Body of pancreas (tissue), 4 donors: Measurements from ENCODE around the gene CLEC2D.
"Not testable (repeated sequence)": the region's sequence is repeated elsewhere in the genome, so short reads cannot be mapped to it uniquely, and the experiment has no call there.

ENCODE experiments used
- CTCF ChIP-seq, 7 experiments: fragments of 450-650 bp in 4 of 7; fragments of 200-600 bp in 3 of 7; sonication (generic) in 3 of 7; IDR thresholded peaks; one replicate each; pipeline ENCODE4 v1.5.1; 2016 to 2019; ENCODE audit warnings: antibody characterized with exemption in 7 of 7
- POLR2A ChIP-seq, 3 donors: fragments of 450-650 bp; IDR thresholded peaks; one replicate each; pipeline ENCODE4 v1.6.1; 2016; ENCODE audit warnings: antibody characterized with exemption in 3 of 3, mild to moderate bottlenecking in 2 of 3

DNA sequence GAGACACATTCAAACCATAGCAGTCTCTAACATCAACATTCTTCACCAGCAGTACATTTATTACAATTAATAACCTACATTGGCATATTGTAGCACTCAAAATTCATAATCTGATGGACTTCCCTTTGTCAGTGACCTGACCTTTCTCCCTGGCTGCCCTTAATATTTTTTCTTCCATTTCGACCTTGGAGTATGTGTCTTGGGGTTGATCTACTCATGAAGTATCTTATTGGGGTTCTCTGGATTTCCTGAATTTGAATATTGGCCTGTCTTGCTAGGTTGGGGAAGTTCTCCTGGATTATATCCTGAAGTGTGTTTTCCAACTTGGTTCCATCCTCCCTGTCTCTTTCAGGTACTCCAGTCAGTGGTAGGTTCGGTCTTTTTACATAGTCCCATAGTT lies 2.8 kb downstream of the CLEC2D start:
- not testable (repeated sequence) for TF ChIP-seq CTCF, POLR2A (IDR thresholded peaks at IDR 0.05)
